ENCODE data around the gene CUX1.

CUX1 gene

GRCh38 chr7:101893341-101894082 is 76.1 kb downstream of the CUX1 start:
- Histone ChIP-seq H3K4me1 (ENCODE audit: control insufficient read depth, insufficient read depth, low read length) (peaks cover 18% of the 10 kb centered on the region), H3K27me3 (replicated peaks; ENCODE audit: control insufficient read depth, insufficient read depth, low read length) (no peaks in the 10 kb centered on the region), H3K4me3 (ENCODE audit: low read length) (no peak overlapping the region), H3K36me3 (ENCODE audit: control insufficient read depth, insufficient read depth, low read length, severe bottlenecking) (no peaks in the 10 kb centered on the region), H3K9me3 (ENCODE audit: control insufficient read depth, low read length) (no peaks in the 10 kb centered on the region), H3K9ac (ENCODE audit: low read length) (no peak overlapping the region)
- DNase-seq (ENCODE audit: low read depth) = no peak

- no peak overlapping the region for H3K4me3 ChIP-seq (ENCODE audit: low read length)
- no peak for DNase-seq (ENCODE audit: low read depth)
These were observed 78.9 kb downstream of the CUX1 start for GRCh38 chr7:101896316-101896715.

DNA sequence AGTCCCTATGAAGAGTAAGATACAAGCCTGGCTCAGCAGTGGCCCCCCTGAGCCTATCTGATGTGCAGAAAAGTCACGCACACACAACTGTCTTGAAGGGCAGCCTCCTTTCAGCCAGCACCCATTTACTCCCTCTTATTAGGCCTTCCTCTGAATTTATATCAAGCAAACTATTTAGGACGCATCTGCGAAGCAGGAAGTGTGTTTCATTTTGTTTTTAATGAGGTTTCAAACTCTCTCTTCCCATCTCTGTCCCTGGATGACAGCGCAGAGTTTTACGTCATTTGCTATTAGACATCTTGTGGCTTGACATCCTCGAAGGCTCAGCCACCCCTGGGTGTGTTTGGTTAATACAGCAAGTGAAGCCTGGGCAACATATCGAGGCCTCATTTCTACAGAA is 79.5 kb downstream of the CUX1 start:
- Histone ChIP-seq H3K4me3 (ENCODE audit: low read length) (no peak overlapping the region), H3K9ac (ENCODE audit: low read length) (no peak overlapping the region), H3K36me3 (ENCODE audit: control insufficient read depth, insufficient read depth, low read length, severe bottlenecking) (no peaks in the 10 kb centered on the region), H3K27me3 (replicated peaks; ENCODE audit: control insufficient read depth, insufficient read depth, low read length) (no peaks in the 10 kb centered on the region), H3K9me3 (ENCODE audit: control insufficient read depth, low read length) (no peaks in the 10 kb centered on the region), H3K4me1 (ENCODE audit: control insufficient read depth, insufficient read depth, low read length) (peaks cover 20% of the 10 kb centered on the region)
- no peak for DNase-seq (ENCODE audit: low read depth)

More at GRCh38 chr7:101896316-101896715, 78.9 kb downstream of the CUX1 start:
- Histone ChIP-seq H3K36me3 (ENCODE audit: control insufficient read depth, insufficient read depth, low read length, severe bottlenecking) (no peaks in the 10 kb centered on the region), H3K9me3 (ENCODE audit: control insufficient read depth, low read length) (no peaks in the 10 kb centered on the region), H3K4me1 (ENCODE audit: control insufficient read depth, insufficient read depth, low read length) (peaks cover 18% of the 10 kb centered on the region), H3K27me3 (replicated peaks; ENCODE audit: control insufficient read depth, insufficient read depth, low read length) (no peaks in the 10 kb centered on the region), H3K9ac (ENCODE audit: low read length) (no peak overlapping the region)

- no peaks in the 10 kb centered on the region for H3K36me3 ChIP-seq (ENCODE audit: control insufficient read depth, insufficient read depth, low read length, severe bottlenecking)
- H3K9ac ChIP-seq (ENCODE audit: low read length) = no peak overlapping the region
- no peaks in the 10 kb centered on the region for H3K27me3 ChIP-seq (replicated peaks; ENCODE audit: control insufficient read depth, insufficient read depth, low read length)
- H3K4me1 ChIP-seq (ENCODE audit: control insufficient read depth, insufficient read depth, low read length) = peaks cover 17% of the 10 kb centered on the region
- peak; percentile 75 for DNase-seq (ENCODE audit: low read depth)
- no peaks in the 10 kb centered on the region for H3K9me3 ChIP-seq (ENCODE audit: control insufficient read depth, low read length)
- no peak overlapping the region for H3K4me3 ChIP-seq (ENCODE audit: low read length)
These were observed 80.7 kb downstream of the CUX1 start for GRCh38 chr7:101898106-101898505.

GRCh38 chr7:101899616-101900015 is 82.2 kb downstream of the CUX1 start:
- Histone ChIP-seq H3K4me1 (ENCODE audit: control insufficient read depth, insufficient read depth, low read length) (peaks cover 17% of the 10 kb centered on the region), H3K36me3 (ENCODE audit: control insufficient read depth, insufficient read depth, low read length, severe bottlenecking) (no peaks in the 10 kb centered on the region), H3K9me3 (ENCODE audit: control insufficient read depth, low read length) (no peaks in the 10 kb centered on the region), H3K4me3 (ENCODE audit: low read length) (no peak overlapping the region), H3K27me3 (replicated peaks; ENCODE audit: control insufficient read depth, insufficient read depth, low read length) (no peaks in the 10 kb centered on the region), H3K9ac (ENCODE audit: low read length) (no peak overlapping the region)
- no peak for DNase-seq (ENCODE audit: low read depth)

- peaks cover 17% of the 10 kb centered on the region for H3K4me1 ChIP-seq (ENCODE audit: control insufficient read depth, insufficient read depth, low read length)
- no peak overlapping the region for H3K4me3 ChIP-seq (ENCODE audit: low read length)
These were observed 82.7 kb downstream of the CUX1 start for GRCh38 chr7:101900103-101900502.

GRCh38 chr7:101901661-101902491 is 84.5 kb downstream of the CUX1 start:
- Histone ChIP-seq H3K9me3 (ENCODE audit: control insufficient read depth, low read length) (no peaks in the 10 kb centered on the region), H3K9ac (ENCODE audit: low read length) (no peak overlapping the region), H3K27me3 (replicated peaks; ENCODE audit: control insufficient read depth, insufficient read depth, low read length) (no peaks in the 10 kb centered on the region), H3K4me3 (ENCODE audit: low read length) (peak overlapping the region; percentile 23), H3K4me1 (ENCODE audit: control insufficient read depth, insufficient read depth, low read length) (peaks cover 17% of the 10 kb centered on the region), H3K36me3 (ENCODE audit: control insufficient read depth, insufficient read depth, low read length, severe bottlenecking) (no peaks in the 10 kb centered on the region)
- DNase-seq (ENCODE audit: low read depth) = no peak

More at GRCh38 chr7:101900103-101900502, 82.7 kb downstream of the CUX1 start:
- no peak for DNase-seq (ENCODE audit: low read depth)
- H3K27me3 ChIP-seq (replicated peaks; ENCODE audit: control insufficient read depth, insufficient read depth, low read length) = no peaks in the 10 kb centered on the region
- no peak overlapping the region for H3K9ac ChIP-seq (ENCODE audit: low read length)
- H3K9me3 ChIP-seq (ENCODE audit: control insufficient read depth, low read length) = no peaks in the 10 kb centered on the region
- H3K36me3 ChIP-seq (ENCODE audit: control insufficient read depth, insufficient read depth, low read length, severe bottlenecking) = no peaks in the 10 kb centered on the region

DNA sequence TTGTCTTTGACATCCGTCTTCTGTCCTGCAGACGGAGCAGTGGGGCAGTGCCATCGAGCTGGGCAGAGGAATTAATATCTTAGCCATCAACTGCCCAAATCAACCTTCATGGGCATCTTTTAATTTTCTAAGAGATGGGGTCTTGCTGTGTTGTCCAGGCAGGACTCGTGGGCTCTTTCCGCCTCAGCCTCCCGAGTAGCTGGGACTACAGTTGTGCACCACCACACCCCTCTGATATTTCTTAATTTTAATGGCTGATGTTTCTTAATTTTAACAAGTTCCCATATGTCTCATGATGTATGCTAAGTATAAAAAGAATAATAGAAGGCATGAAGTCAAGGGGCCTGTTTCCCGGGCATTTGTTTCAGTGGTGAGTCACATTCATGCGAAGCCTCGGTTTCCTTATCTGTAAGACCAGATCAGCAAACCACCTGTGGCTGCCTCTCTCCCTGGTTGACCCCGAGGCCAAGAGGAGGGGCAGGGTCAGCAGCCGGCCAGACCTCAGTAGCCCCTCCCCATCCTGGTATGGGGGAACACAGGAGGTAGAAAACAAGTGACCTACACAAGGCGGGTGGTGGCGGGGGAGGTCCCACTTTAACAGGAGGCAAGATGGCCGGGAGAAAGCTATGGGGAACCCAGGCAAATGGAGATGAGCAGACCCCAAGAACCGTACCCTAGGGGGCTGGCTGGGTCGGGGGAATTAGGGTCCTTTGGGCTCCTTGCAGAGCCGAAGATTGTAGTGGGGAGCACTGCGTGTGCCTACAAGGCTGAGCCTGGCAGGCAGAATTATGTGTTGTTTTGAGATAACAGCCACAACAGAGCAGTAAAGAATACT is 85.5 kb downstream of the CUX1 start:
- no peaks in the 10 kb centered on the region for H3K27me3 ChIP-seq (replicated peaks; ENCODE audit: control insufficient read depth, insufficient read depth, low read length)
- H3K4me1 ChIP-seq (ENCODE audit: control insufficient read depth, insufficient read depth, low read length) = peaks cover 15% of the 10 kb centered on the region
- no peak for DNase-seq (ENCODE audit: low read depth)
- no peaks in the 10 kb centered on the region for H3K36me3 ChIP-seq (ENCODE audit: control insufficient read depth, insufficient read depth, low read length, severe bottlenecking)
- no peaks in the 10 kb centered on the region for H3K9me3 ChIP-seq (ENCODE audit: control insufficient read depth, low read length)
- no peak overlapping the region for H3K9ac ChIP-seq (ENCODE audit: low read length)
- no peak overlapping the region for H3K4me3 ChIP-seq (ENCODE audit: low read length)

- no peaks in the 10 kb centered on the region for H3K36me3 ChIP-seq (ENCODE audit: control insufficient read depth, insufficient read depth, low read length, severe bottlenecking)
- H3K9ac ChIP-seq (ENCODE audit: low read length) = no peak overlapping the region
- no peaks in the 10 kb centered on the region for H3K9me3 ChIP-seq (ENCODE audit: control insufficient read depth, low read length)
- H3K4me3 ChIP-seq (ENCODE audit: low read length) = no peak overlapping the region
- DNase-seq (ENCODE audit: low read depth) = no peak
- no peaks in the 10 kb centered on the region for H3K27me3 ChIP-seq (replicated peaks; ENCODE audit: control insufficient read depth, insufficient read depth, low read length)
- H3K4me1 ChIP-seq (ENCODE audit: control insufficient read depth, insufficient read depth, low read length) = peaks cover 9% of the 10 kb centered on the region
These were observed 86.1 kb downstream of the CUX1 start for GRCh38 chr7:101903515-101903868.

GRCh38 chr7:101904019-101904418 is 86.6 kb downstream of the CUX1 start:
- H3K27me3 ChIP-seq (replicated peaks; ENCODE audit: control insufficient read depth, insufficient read depth, low read length) = no peaks in the 10 kb centered on the region
- peaks cover 9% of the 10 kb centered on the region for H3K4me1 ChIP-seq (ENCODE audit: control insufficient read depth, insufficient read depth, low read length)
- H3K9ac ChIP-seq (ENCODE audit: low read length) = no peak overlapping the region
- DNase-seq (ENCODE audit: low read depth) = no peak
- H3K4me3 ChIP-seq (ENCODE audit: low read length) = no peak overlapping the region
- H3K36me3 ChIP-seq (ENCODE audit: control insufficient read depth, insufficient read depth, low read length, severe bottlenecking) = no peaks in the 10 kb centered on the region
- no peaks in the 10 kb centered on the region for H3K9me3 ChIP-seq (ENCODE audit: control insufficient read depth, low read length)
